Activated T-helper 1 cell treated with anti-CD3 and anti-CD28 coated beads, Interleukin-2, amount 50 U/mL, for 16 hours (primary cell): Measurements from ENCODE around the gene CXCL12.

ENCODE experiments used
- DNase-seq, 2 donors: peaks; one replicate each; pipeline ENCODE4 v3.0.0-alpha.2; 2020; ENCODE audit warnings: low read depth in 1 of 2, low spot score in 1 of 2

Gene CXCL12

DNA sequence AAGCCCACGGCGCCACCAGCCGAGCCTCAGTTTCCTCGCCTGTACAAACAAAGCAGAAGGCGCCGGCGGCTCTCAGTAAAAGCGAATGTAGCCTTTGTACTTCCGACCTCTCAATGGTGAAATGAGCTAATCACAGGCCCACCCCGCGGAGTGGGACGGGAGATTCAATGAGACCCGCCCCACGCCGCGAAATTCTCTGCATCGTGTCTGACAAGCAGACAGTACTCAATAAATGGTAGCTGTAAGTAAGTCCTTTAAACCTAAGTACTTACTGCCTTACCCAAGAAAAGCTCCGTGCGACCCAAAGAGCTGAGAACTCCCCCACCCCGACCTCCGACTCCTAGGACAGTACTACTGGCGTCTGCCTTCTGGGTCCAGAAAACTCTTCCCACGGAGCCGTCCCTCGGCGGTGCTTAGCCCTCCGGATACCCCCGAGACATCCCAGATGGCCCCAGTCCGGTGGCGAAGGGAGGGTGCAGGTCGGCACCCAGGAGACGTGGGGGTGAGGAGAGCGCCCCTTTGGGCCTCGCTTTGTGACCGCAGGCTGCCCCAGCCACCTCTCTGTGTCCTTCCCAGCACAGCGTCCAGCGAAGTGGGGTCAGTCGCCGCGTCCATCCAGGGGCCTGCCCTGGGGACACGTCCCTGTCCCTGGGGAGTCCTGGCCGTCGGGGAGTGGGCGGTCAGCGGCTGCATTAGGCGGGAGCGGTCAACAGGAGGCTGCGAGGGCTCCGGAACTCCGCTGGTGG lies 972 bp upstream of the CXCL12 start:
- DNase-seq: no peak

DNA sequence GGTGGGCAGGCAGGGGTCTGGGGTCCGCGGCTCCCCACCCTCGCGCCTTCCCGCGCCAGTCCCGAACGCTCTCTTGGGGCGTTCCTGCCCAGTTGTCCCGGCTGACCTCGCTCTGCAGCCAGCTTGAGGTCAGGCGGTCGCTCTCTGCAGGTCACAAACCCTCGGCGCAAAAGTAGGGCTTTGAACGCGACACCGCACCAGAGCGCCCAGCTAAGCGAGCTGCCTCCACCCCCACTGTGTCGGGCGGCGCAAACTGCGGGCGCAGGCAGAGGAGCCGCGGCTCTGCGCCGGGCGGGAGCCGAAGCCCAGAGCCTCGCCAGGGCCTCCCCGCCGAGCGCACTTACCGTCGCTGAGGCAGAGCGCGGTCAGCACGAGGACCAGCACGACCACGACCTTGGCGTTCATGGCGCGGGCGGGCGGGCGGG lies 284 bp downstream of the CXCL12 start:
- no peak for DNase-seq

- DNase-seq: no peak
These were observed 922 bp downstream of the CXCL12 start for GRCh38 chr10:44383749-44384600.

DNA sequence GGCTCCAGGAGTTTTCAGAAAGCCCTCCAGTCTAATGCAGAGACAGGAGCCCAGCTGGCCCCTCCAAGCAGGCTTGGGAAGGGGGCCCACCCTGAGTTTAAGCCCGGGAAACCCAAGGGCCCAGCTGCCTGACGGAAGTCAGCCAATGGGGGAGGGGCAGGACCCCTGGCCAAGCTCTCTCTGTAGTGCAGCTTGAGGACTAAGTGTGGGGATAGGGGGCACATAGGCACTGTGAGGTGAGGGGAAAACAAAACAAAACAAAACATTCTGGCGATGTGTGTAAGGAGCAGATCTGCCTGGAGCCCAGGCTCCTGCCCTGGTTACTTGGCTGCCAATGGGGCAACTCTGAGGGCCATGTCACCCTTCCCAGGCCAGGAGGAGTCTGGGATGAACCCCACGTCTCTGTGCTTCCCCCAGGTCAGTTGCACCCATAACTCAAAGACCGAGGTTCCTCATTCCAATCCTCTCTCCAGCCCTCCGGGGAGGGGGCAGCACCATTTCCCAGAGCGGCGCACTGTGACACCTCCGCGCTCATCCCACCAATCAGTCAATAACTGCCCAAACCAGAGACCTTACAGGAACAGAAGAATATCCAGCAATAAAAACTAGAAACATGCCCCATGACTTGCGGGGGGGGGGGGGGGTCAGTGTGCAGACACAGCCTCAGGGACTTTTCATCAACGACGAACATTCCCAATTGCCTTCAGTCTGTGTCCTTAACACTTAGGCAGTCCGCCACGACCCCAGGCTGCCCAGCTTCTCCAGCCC lies 1.7 kb downstream of the CXCL12 start:
- no peak for DNase-seq

DNA sequence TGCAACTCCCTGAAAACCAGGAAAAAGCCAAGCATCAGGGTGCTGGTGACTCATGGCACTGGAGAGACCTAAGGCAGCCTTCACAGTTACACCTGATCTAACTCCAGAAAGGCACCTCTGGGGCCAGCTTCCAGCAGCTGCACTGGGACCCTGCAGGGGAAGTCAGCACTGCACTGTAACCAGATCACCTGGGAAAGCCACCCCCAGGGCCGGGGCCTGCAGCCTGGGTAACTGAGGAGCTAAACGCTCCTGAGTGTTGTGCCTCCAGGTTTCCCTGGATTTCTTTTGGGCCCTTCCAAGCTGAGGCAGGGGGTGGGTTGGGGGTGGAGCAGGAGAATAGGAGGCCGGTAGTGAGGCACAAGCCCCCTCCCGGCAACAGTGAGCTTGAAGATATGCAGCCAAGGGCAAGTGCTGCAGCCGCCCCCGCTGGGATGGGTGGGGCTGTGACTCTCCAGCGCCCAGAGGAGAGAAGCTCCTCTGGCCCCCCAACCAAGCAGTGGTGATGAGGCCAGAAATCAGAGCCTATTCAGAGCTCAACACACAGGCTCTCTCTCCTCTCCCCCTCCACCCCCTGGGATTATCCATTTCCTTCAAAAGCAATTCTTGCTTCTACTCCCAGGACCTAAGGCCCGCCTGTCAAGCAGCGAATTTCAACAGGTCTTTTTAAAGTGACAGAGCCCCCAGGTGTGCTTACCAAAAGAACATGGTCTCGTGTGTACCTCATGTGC lies 2.6 kb downstream of the CXCL12 start:
- no peak for DNase-seq

DNA sequence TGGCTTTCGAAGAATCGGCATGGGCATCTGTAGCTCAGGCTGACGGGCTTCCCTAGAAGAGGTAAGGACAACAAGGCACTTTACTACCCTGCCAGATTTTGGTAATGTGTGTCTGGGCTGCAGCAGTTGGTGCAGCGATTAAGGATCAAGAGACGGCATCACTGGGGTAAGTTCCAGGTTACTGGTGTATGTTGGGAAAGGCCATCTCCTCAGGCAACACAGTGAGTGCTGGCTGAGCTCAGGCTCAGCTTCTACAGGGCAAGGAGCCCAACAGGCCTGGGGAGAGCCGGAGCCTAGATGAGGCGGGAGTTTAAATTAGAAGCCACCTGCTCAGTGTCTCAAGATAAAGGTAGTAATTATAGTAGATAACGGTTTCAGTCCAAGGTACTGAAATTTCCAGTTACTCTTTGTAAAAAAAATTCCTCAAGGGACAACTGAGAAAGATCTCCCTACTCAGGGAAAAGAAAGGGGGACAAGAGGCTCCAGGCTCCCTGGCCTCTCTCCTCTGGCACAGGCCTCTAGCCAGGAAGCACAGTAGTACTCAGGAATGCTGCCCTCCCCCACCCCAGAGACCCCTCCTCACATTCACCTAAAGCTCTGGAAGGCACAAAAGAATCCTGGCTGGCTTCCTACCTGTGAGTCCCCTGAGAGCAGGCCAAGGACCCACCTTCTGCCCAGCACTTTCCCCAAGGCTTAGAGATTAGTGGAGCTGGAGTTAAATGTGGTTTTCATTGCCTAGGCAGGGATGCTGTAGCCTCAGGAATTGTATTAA lies 3.9 kb downstream of the CXCL12 start:
- DNase-seq: no peak

DNA sequence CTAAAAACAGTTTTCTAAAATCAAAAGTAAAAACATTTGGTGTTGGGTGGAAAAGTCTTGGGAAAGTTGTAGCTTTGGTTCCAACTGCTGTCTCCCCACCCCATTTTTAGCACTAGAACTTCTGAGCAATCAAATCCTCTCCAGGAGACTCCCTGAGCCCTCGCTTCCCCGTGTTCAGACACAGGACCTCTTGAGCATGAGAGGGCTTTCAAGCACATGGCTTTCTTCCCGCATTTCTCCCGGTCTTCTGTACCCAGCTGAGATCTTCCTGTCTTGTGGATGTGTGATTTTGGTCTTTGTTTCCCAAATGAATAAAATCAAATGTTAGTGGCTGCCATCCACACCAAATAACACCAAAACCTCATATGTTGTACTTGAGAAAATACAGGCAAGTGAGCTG lies 5.0 kb downstream of the CXCL12 start:
- no peak for DNase-seq

- no peak for DNase-seq
These were observed 6.3 kb downstream of the CXCL12 start for GRCh38 chr10:44378626-44379025.

- DNase-seq: no peak
These were observed 7.1 kb downstream of the CXCL12 start for GRCh38 chr10:44377651-44378310.

DNA sequence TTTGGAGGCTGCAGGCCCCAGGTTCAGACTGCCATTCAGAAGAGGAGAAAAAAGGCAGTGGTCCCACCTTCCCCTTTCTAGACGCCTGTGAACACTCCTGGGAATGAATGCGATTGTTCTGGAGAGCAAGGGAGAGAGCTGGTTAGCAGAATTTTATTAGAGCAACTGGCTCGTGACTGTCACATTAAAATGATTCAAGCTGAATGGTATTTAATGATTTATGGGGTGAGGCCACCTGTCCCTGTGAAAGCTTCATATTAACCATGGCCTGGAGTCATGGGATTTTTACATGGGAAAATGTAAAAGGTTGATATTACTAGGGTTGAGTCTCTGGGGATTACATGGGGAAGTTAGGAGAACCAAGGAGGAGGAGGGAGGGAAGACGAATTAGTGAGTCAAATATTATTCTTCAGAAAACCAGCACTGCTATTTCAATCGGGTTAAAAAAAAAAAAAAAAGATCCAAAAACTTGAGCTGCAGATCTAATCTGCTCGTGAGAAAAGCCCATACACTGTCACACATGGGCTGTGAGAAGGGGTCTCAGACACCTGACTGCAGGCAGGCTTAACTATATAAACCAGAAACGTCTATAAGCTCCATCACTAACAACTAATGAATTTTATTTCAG lies 8.3 kb downstream of the CXCL12 start:
- DNase-seq: no peak

GRCh38 chr10:44374155-44374554 lies 10.7 kb downstream of the CXCL12 start:
- DNase-seq: no peak

GRCh38 chr10:44373341-44373995 lies 11.4 kb downstream of the CXCL12 start:
- no peak for DNase-seq

DNA sequence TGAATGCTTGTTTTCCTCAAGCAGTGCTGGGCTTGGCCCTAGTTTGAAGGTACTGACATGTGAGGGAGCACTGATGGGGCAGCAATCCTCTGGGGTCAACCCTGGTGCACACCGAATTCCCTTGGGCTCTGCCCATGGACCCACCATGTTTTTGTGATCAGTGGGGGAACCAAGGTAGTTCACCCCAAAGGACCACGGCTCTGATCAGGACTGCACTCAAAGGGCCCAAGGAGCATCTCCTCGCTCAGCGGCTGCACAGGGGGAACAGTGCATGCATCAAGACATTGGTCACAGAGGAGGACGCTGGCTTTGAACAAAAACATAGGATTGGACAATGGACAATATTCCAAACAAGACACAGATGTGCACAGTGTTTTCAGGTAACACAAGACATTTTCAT lies 12.7 kb downstream of the CXCL12 start:
- DNase-seq: no peak

DNA sequence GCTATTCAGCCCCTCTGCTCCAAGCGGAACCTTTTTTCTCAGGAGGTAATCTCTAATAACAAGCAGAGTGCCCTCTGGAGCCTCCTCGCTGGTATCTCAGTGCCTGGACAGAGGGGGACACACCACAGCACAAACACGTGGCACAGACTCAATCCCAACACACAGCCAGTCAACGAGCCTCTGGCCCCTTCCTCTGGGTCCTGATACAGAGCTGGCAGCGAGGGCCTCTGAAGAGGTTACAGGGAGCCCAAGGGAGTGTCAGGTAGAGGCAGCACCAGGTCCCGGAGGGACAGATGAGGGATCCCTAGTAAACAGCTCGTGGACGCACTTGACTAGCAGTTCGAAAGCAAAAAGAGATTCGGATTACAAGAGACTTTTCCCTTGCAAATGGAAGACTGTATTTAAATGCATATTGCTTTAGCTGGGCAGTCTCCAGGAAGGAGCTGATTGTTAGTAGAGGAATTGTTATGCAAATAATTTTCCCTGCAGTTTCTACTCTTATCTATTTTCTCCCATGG lies 14.1 kb downstream of the CXCL12 start:
- no peak for DNase-seq

GRCh38 chr10:44369854-44370253 lies 15.0 kb downstream of the CXCL12 start:
- no peak for DNase-seq

DNA sequence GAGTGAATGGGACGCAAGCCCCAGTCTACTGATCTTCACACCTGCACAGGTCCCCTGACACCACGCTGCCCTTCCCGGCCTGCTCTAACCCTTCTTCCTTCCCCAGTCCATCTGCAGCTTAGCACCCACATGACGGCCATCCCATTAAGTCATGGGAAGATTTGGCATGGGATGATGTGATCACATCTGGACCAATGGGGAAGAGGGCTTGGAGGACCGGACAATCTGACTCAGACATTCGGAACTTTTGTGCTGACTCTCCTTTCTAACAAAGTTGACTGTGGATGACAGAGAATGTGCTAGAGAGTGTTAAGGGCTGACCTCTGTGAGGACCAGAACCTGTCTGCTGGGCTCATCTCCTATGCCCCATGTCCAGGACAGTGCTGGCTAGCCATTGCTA lies 15.6 kb downstream of the CXCL12 start:
- no peak for DNase-seq

DNA sequence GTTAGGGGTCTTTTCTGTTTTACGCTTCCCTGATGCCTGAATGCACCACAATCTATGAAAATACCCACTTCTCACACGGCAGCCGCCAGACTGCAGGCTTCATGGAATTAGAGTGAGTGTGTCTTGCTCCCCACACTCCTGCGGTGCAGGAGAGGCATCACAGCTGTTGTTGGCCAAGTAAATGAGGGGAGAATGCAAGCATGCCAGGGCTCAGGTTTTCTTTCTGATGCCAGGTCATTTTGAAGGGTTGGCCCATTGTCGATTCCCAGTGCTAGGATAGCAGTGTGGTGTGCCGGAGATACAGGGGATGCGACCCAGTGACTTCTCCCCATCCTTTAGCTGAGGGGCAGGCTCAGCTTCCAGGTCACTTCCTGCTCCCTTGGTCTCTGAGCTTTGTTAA lies 16.3 kb downstream of the CXCL12 start:
- no peak for DNase-seq

GRCh38 chr10:44366941-44367630 lies 17.8 kb downstream of the CXCL12 start:
- no peak for DNase-seq
